Stimulated activated CD8-positive, alpha-beta memory T cell treated with anti-CD3 and anti-CD28 coated beads, Interleukin-15, amount 100 ng/mL, for 4 hours (primary cell): ENCODE data around the gene ZNF598.
A peak's percentile ranks its signal among the peaks of the same experiment; 100 is the strongest.

Source experiments
- DNase-seq, 2 donors: peaks; one replicate each; pipeline ENCODE4 v3.0.0-alpha.2; 2020; ENCODE audit warnings: low read depth in 2 of 2

Gene ZNF598

DNA sequence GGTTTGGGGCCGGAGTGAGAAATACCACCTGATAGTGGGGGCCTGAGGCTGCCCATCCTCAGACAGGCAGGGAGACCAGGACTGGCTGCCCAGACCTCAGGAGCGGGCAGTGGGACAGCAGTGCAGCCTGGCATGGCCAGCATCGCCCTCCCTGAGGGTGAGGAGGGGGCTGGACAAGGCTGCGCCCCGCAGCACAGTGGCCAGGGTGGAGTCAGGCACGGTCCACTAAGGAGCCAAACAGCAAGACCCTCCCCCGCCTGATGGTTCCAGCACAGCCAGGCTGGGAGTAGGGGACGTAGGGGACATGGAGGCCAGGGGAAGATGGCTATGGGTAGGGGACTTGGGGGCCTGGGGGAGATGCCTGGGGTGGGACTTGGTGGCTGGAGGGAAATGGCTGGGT lies 3.3 kb downstream of the ZNF598 start:
- no peak for DNase-seq

DNA sequence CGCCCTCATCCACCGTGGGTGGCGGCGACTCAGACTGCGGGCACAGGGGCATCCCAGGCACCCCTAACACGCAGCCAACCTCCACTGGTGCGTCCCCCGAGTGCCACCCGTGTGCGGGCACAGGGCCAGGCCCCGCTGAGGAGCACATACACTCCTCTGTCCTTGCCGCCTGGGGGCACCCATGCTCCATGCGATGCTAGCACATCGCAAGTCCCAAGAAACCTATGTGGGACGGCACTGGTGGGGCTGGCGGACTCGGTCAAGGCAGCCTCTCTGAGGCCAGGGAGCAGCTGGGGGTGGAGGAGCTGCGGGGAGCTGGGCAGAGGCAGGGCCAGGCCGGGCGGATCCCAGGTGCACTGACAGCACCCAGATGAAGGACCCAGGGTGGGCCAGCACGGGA lies 4.0 kb downstream of the ZNF598 start:
- DNase-seq: no peak

DNA sequence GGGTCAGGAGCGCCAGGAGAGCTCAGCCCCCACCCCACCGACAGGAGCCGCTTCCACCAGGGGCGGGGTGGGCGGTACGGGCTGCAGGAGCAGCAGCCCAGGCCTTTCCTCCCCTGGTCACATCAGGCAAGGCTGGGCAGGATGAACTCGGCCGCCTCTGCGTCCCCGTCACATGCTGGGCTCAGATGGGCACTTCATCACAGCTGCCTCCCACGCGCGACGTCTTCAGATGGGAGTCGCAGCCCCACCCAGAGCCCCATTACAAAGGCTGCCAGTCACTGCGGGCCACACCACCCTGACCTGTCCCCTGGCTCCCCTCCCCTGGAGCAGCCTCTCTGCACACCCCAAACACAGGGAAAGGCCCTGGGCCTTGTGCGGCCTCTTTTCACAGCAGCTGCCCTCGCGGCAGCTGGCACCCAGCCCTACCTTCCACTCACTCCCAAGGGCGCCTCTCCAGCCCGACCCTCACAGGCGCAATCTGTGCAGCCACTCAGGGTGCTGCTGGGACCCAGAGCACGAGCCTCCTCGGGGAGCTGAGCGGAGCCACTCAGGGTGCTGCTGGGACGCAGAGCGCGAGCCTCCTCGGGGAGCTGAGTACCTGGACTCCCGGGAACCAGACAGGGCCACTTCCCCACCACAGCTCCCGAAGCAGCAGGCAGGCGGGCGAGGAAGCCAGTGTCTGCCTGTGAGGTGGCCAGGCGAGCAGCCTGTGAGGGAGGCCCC lies 4.7 kb downstream of the ZNF598 start:
- no peak for DNase-seq

DNA sequence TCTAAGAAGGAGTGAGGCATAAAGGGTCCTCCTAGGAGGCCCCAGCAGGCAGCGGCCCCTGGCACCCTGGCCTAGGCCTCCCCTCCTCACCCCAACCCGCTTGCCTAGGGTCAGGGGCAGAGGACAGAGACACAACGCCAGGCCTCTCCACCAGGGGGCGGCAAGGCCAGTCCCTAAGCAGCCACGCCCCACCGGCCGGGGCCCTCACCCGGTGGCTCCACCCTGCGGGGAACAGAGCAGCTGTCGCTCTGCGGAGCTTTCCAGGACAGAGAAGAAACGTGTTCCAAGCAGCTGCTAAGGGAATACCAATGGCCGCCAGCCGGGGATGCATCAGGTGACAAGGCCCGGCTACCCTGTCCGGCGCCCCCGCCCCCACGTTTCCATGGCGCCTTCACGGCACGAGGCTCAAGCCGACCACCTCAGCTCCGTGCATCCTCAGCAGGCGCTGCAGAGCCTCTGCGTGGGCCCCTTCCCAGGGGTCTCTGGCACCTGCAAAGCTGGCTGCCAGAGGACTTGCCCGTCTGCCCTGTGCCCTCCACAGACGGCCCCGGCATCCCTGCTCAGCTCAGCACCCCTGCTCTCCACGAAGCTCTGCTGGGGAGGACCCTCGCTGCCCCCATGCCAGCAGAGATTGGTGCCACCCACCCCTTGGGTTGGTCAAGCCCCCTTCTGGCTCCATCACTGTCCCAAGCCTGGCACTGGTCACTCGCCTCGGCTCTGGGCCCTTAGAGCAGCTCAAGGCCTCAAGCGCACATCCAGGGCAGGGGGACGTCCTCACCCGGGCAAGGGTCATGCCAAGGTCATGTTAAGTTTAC lies 5.6 kb downstream of the ZNF598 start:
- DNase-seq: peak; percentile 54 to 64

DNA sequence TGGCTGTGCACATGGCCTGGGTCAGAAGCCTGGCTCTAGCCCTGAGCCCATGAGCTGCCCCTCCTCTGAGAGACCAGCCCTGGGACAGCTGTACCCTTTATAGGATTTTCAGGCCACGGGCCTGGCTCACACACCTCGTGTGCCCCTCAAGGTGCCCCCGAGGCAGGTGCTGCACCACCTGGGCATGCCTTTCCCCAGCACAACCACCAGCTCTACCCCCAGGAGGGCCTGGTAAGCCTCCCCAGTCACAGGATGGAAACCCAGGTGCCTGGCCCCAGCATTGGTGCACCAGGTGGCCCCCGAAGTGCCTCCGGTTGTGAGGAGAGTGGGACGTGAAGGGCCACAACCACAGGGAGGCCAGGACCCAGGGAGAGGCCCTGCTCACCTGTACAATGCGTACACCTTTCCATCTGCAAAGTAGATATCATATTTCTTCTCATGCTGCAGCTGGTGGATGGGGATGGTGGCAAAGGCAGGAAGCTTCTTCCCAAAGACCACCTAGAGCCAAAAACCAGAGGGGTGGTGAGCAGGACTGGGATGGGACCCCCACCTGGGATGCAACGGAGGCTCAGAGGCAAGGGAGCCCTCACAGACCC lies 6.3 kb downstream of the ZNF598 start:
- DNase-seq: no peak

DNA sequence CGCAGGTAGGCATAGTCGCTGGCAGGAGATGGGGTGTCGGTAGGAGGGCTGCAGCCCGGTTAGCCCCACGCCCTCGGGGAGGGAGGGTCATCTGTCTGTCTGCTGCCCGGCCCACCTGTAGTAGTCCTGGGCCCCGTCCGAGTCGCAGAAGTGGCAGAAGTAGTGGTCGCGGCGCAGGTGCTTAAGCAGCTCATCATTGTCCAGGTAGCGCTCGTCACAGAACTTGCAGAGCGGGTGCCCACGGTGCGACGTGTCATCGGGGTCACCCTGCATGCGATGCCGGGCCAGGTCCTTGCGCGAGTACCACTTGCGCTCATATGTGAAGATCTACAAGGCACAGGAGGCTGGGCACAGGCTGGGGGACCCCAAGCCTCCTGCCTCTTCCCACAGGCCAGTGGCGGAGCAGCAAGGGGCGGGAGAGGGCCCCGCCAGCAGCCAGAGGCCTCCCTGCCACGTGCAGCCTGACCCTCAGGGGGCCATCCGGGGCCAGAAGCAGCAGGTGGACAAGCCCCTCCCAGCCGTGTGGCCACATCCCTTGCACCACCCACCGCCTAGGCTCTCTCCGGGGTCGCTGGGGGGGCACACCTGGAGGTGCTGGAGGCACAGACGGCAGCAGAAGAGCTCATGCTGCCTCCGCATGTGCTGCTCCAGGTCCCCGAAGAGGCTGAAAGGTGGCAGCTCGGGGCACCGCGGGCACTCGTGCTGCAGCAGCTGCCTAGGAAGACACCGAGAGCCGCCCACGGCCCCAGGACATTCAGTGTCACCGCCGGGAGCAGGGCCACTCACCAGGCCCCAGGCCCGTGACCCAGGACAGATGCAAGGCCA lies 7.0 kb downstream of the ZNF598 start:
- no peak for DNase-seq

DNA sequence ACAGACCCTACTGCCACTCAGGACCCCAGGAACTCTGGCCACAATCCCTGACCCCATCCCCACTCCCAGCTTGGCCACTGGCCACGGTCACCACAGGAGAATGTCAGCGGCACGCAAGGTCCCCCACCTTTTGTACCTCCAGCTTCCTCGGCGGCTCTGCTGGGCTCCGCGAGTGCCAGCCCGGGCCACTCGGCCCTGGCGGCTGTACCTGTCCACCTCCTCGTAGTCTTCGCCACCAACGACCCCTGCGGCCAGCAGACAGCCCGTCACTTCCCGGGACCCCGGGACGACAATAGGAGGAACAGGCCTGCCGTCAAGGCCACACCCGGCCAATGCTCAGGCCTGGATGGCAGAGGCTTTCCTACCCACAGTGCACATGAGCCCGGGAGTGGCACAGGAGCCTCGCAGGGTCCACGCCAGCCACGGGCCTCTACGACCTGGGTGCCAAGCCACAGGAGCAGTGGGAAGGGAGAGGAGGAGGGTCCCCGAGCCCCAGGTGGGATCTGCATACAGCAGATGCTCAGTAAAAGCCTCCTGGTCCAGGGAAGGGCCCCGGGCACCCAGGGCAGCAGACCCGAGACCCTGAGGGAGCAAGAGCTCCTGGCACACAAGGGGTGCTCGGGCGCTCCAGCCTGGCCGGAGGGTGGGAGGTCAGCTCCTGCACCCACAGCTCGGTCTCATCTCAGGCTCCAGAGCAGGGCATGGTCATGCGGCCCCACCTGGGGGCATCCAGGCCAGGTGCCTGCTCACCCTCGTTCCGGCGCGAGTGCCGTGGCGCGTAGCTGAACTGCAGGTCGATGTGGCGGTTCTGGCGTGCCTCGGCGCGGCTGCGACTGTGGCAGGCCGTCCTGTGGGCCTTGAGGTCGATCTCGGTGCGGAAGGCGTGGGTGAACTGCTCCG lies 7.9 kb downstream of the ZNF598 start:
- no peak for DNase-seq

DNA sequence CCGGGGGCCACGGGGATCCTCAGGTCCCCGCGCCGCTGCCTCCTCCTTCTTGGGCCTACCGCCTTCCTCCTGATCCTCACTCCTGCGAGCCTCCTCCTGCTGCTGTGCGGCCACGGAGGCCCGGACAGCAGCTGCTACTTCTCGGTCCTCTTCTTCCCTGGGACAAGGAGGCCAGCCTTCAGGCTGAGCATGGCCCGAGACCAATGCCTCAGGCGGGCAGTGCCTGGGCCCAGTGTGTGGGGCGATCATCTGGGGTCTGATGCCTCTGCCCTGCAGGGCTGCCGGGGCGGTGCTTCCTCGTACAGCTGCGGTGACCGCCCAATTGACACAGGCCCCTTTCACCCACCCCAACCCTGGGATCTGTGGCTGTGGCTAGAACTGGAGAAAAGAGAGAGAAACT lies 8.6 kb downstream of the ZNF598 start:
- no peak for DNase-seq

DNA sequence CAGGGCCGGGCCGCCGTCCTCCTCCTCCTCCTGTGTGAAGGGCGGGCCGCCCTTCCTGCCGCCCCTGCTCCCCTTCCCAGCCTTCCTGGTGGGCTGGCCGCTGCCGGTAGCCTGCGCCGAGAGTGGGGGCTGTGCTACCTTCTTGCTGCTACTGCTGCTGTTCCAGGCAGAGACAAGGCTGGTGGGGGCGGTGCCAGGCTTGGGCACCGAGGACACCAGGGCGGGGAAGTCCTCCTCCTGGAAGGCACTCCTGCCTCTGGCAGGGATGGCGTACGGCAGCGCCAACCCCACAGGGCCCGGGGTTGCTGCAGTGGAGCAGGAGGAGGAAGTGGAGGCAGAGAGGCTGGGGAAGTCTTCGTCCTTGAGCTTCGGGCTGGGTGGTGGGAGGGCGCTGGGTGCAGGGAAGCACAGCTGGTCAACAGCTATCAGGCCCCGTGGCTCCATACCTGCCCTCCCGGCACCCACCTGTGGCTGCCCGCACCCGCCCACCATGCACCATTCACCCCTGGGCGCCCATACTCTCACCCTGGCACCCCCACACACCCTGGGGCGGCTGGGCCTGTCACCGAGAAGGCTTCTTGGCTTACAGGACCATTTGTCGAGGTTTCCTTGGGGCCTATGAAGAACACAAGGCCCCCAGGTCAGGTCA lies 9.6 kb downstream of the ZNF598 start:
- no peak for DNase-seq

DNA sequence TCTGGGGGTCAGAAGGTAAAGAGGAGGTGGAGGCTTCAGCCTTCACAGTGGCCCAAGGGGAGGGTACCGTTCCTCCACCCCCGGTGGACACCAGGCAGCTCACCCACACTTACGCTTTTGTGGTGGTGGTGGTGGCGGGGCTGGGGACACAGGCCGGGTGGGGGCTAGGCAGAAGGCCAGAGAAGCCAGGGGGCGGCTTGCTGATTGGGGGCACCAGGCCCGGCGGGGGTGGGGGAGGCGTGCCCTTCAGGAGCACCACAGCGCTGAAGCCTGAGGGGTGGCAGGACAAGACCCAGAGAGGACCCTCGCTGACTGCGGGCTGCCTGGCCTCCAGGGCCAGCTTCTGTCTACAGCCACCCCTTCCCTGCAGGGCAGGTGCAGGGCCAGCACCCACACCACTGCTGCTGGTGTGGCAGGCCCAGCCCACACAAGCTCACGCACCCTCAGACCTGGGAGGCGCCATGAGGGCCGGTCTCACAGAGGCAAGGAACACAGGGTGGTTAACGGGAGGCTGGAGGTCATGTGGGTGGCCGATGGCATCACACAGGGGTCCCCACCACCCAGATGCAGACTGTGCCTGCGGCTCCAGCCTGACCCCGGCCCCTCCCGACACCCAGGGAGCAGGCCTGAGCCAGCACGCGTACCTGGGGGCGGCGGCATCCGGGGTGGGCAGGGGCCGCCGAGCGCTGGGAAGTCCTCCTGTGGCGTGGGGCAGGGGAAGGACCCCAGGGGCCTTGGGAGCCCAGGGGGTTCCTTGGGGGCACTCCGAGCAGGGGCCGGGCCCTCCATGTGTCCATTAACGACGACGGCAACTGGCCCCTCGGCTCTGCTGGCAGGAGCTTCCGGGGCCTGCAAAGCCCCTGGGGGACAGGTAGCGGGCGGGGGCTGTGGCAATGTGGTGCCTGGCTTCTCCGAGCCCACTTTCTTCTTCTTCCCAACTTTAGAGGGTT lies 10.5 kb downstream of the ZNF598 start:
- DNase-seq: no peak

DNA sequence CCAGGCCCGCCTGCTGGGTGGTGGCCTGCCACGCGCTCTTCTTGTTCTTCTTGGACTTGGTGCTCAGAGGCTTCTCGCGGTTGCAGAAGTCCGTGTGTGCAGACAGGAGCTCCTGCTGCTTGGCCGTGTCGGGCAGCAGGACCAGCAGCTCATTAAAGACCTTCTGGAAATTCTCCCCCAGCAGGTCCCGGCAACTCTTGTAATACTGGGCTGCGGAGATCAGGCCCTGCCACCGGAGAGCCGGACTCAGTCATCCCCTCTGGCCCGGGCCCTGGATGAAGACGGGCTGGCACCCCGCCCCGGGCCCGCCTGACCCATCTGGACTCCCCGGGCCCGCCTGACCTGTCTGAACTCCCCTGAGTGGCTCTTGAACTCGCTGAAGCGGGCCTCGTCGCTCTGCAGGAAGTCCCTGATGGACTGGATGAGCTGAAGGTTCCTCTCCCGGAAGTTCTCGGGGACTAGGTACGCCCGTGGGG lies 11.2 kb downstream of the ZNF598 start:
- no peak for DNase-seq

DNA sequence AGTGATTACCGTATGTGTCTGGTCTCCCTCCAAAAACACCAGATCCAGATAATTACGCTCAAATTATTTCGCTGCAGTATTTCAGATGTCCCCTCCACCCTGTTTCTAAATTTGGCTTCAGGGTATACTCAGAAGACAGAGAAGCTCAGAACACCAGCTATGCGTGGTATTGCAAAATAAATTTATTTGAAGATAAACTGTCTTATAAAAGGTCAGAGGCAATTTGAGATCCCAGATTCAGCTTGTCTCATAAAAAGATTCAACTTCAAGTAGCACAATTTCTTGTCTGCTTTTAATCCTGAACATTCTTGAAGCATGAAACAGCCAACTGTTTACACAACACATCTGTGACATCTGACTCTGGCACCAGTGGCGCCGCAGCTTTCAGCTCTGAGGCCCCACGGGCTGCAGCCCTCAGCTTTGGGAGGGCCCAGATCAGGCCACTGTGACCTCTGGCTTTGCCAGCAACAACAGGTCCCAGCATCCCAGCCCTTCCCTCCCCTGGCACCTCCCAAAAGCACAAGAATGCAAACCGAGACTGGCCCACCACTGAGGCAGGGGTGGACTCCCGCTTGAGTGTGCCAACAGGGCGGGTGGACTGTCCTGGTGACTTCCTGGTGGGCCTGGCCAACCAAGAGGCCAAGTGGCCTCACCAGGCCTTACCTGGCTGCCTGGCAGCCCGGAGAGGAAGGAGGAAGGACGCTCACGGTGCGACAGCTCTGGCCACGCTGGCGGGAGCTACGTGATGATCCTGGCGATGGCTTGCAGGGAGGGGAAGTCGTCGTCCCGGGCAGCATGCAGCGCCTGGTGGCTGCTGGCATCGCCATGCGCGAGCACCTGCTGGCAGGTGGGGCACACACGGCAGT lies 11.9 kb downstream of the ZNF598 start:
- no peak for DNase-seq

DNA sequence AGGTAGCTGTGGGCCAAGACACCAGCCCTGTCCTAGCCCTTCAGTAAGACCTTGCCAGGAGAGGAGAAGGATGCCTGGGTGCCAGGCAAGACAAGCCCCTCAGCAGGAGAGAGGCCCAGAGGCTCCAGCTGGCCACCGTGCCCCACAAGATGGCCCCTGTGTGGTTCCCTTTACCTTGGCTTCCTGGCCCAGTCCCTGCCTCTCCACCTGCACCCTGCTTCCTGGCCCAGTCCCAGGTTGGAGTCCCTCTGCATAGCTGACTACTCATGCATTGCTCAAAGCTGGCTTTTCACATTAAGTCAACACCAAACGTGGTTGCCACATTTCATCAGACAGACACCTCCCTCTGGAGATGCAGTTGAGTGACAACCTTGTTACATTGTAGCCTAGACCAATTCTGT lies 15.9 kb downstream of the ZNF598 start:
- DNase-seq: no peak

DNA sequence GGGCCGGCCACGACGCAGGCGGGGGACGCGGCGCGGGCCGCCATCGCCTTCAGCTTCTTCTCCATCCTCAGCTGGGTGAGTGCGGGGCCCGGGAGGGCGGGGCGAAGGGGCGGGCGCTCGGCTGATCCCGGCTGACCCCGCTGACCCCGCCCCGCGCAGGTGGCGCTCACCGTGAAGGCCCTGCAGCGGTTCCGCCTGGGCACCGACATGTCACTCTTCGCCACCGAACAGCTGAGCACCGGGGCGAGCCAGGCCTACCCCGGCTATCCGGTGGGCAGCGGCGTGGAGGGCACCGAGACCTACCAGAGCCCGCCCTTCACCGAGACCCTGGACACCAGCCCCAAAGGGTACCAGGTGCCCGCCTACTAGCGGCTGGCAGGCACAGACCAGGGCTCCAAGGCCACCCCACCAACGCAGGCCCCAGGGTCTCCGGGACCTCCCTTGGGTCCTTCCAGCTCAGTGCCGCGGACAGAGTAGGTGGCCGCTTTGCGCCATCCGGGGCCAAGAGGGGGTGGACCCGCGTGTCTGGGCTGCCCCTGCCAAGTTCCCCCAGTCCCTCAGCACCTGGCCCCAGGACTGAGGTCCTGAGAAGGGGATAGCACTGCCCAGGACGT lies 16.8 kb downstream of the ZNF598 start:
- DNase-seq: no peak

DNA sequence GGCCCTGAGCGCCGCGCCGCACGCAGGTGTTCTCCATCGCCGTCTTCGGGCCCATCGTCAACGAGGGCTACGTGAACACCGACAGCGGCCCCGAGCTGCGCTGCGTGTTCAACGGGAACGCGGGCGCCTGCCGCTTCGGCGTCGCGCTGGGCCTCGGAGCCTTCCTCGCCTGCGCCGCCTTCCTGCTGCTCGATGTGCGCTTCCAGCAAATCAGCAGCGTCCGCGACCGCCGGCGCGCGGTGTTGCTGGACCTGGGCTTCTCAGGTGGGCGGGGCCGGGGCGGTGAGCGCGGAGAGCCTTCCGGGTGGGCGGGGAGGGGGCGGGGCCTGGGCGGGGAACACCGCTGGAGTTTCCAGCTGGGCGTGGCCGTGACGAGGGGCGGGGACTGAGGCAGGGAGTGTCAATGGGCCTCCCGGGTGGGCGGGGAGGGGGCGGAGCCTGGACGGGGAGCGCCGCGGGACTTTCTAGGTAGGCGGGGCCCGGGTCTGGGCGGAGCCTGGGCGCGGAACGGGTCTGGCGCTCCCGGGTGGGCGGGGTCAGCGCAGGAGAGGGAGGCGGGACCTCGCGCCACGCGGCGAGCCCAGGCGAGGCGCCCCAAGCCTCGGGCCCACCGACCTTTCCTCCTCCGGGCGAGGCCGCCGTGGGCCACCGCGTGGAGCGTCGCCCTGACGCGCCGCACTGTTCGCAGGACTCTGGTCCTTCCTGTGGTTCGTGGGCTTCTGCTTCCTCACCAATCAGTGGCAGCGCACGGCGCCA lies 17.5 kb downstream of the ZNF598 start:
- peak; percentile 95 to 97 for DNase-seq

DNA sequence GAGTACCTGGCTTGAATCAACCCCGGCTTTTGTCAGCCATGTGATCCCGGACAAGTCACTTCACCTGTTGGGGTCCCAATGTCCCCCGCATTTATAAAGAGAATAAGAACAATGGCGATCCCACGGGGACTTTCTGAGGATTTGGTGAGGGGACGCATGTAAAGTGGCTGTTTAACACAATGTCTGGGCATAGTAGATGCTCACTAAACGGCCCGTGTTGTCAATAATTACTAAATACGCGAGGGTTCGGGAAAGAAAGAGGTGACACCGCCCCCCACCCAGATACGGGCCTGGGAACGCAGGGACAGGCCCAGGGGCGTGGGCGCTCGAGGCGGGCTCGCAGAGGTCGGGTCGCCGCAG lies 18.1 kb downstream of the ZNF598 start:
- DNase-seq: no peak

DNA sequence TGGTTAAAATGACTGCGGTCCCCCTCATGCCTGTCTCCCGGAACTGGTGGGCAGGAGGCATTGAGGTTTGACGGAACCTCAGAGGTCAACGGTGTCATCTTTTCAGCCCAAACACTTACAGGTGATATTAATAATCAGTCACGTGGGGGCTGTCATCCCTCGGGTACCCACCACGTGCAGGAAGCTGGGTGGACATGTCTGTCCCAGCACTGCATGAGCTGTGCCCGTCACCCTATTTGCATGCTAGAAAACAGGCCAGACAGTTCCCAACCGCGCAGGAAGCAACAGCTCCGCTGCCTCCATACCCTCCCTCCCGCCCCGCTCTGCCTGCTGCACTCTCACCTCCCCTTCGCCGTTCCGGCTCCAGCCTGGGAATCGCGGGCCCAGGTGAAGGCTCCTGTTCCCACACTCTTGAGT lies 18.5 kb downstream of the ZNF598 start:
- DNase-seq: no peak
